Stimulated activated CD8-positive, alpha-beta memory T cell treated with anti-CD3 and anti-CD28 coated beads, Interleukin-4, amount 100 ng/mL, for 48 hours (primary cell): ENCODE results near the gene TTC21B.

Source experiments
- DNase-seq: peaks from one replicate; pipeline ENCODE4 v3.0.0-alpha.2; 2020

Gene TTC21B

GRCh38 chr2:165920748-165921147, 32.8 kb downstream of the TTC21B start:
- DNase-seq: no peak

- no peak for DNase-seq
Measured at GRCh38 chr2:165913636-165914035, 39.9 kb downstream of the TTC21B start.

- DNase-seq: no peak
Measured at GRCh38 chr2:165911981-165912380, 41.6 kb downstream of the TTC21B start.

GRCh38 chr2:165911231-165911630, 42.3 kb downstream of the TTC21B start:
- DNase-seq: no peak

GRCh38 chr2:165909466-165909865, 44.1 kb downstream of the TTC21B start:
- no peak for DNase-seq

GRCh38 chr2:165905854-165906253, 47.7 kb downstream of the TTC21B start:
- DNase-seq: no peak

GRCh38 chr2:165905269-165905668, 48.3 kb downstream of the TTC21B start:
- DNase-seq: no peak

- no peak for DNase-seq
Measured at GRCh38 chr2:165904432-165904831, 49.1 kb downstream of the TTC21B start.

- no peak for DNase-seq
Measured at GRCh38 chr2:165903406-165903805, 50.2 kb downstream of the TTC21B start.

- DNase-seq: no peak
Measured at GRCh38 chr2:165902934-165903333, 50.6 kb downstream of the TTC21B start.

- DNase-seq: no peak
Measured at GRCh38 chr2:165901620-165902298, 51.8 kb downstream of the TTC21B start.

GRCh38 chr2:165899311-165899710, 54.3 kb downstream of the TTC21B start:
- no peak for DNase-seq

- no peak for DNase-seq
Measured at GRCh38 chr2:165898381-165898780, 55.2 kb downstream of the TTC21B start.

- DNase-seq: no peak
Measured at GRCh38 chr2:165897726-165898125, 55.9 kb downstream of the TTC21B start.

- DNase-seq: no peak
Measured at GRCh38 chr2:165897074-165897473, 56.5 kb downstream of the TTC21B start.

GRCh38 chr2:165895974-165896373, 57.6 kb downstream of the TTC21B start:
- no peak for DNase-seq

- DNase-seq: no peak
Measured at GRCh38 chr2:165893556-165893955, 60.0 kb downstream of the TTC21B start.

GRCh38 chr2:165892526-165892925, 61.0 kb downstream of the TTC21B start:
- DNase-seq: no peak

GRCh38 chr2:165891943-165892342, 61.6 kb downstream of the TTC21B start:
- DNase-seq: no peak

- DNase-seq: no peak
Measured at GRCh38 chr2:165891345-165891744, 62.2 kb downstream of the TTC21B start.

- no peak for DNase-seq
Measured at GRCh38 chr2:165889798-165890197, 63.8 kb downstream of the TTC21B start.

- no peak for DNase-seq
Measured at GRCh38 chr2:165889158-165889557, 64.4 kb downstream of the TTC21B start.

GRCh38 chr2:165888171-165888570, 65.4 kb downstream of the TTC21B start:
- no peak for DNase-seq

- no peak for DNase-seq
Measured at GRCh38 chr2:165886487-165887146, 67.0 kb downstream of the TTC21B start.
